ENCODE results near the gene SLC66A2.

Gene SLC66A2

GRCh38 chr18:79937103-79937860, 14.2 kb downstream of the SLC66A2 start:
- DNase-seq (ENCODE audit: low read depth): no peak

GRCh38 chr18:79936641-79937040, 14.8 kb downstream of the SLC66A2 start:
- DNase-seq (ENCODE audit: low read depth): no peak

- no peak for DNase-seq (ENCODE audit: low read depth)
Observed at GRCh38 chr18:79935925-79936324, 15.5 kb downstream of the SLC66A2 start.

DNA sequence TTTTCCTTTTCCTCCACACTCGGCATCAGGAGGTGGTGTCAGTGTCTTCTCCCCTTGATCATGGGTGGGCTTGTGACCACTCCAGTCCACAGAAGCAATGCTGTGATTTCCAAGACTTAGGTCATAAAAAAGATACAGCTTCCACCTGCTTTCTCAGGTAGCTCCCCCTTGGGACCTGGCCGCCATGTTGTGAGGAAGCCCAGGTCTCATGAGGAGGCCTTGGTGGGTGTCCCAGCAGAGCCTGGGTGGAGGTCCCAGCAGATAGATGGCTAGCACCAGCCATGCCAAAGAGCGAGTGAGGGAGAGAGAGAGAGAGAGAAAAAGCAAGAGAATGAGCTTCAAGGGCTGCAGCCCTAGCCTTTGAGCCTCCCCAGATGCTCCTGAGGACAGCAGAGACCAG, 16.0 kb downstream of the SLC66A2 start:
- no peak for DNase-seq (ENCODE audit: low read depth)

DNA sequence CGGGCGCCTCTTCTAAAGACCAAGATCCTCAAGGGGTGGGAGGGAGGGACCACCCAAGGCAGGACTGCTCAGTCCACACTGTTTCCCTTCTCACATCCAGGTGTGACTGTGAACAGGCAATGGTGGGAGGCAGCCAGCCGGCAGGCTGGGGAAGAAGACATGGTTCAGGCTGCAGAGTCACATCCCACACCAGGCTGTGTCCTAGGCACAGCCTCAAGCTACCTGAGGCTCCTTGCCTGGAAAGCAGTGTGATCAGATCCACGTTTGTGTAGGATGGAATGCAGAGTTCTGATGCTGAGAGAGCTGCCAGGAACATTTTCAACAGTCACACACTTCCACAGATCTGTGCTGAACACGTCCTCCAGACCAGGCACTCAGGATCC, 16.4 kb downstream of the SLC66A2 start:
- no peak for DNase-seq (ENCODE audit: low read depth)

- no peak for DNase-seq (ENCODE audit: low read depth)
Observed at GRCh38 chr18:79934311-79935097, 16.9 kb downstream of the SLC66A2 start.

DNA sequence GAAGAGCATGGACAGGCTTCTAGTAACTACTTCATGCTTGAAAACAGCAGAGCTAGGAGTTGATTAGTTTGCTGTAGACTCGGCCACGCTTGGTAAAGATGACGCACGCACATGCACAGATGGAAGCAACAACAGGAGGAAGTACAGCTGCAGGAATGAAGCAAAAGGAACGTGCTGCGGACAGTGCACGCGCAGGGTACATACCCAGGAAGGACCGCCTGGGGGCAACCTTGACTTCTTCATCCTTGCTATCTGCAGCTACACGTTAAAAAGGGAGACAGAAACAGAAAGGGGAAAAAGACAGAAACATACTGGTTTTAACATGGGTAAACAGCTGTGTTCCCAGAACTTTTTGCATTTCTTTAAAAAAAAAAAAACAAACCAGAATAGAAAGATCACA, 17.7 kb downstream of the SLC66A2 start:
- DNase-seq (ENCODE audit: low read depth): no peak

GRCh38 chr18:79932907-79933306, 18.5 kb downstream of the SLC66A2 start:
- no peak for DNase-seq (ENCODE audit: low read depth)

GRCh38 chr18:79931475-79931874, 20.0 kb downstream of the SLC66A2 start:
- no peak for DNase-seq (ENCODE audit: low read depth)

GRCh38 chr18:79930020-79930642, 21.3 kb downstream of the SLC66A2 start:
- DNase-seq (ENCODE audit: low read depth): no peak

GRCh38 chr18:79928563-79928960, 22.9 kb downstream of the SLC66A2 start:
- no peak for DNase-seq (ENCODE audit: low read depth)

GRCh38 chr18:79927607-79928562, 23.6 kb downstream of the SLC66A2 start:
- DNase-seq (ENCODE audit: low read depth): no peak

DNA sequence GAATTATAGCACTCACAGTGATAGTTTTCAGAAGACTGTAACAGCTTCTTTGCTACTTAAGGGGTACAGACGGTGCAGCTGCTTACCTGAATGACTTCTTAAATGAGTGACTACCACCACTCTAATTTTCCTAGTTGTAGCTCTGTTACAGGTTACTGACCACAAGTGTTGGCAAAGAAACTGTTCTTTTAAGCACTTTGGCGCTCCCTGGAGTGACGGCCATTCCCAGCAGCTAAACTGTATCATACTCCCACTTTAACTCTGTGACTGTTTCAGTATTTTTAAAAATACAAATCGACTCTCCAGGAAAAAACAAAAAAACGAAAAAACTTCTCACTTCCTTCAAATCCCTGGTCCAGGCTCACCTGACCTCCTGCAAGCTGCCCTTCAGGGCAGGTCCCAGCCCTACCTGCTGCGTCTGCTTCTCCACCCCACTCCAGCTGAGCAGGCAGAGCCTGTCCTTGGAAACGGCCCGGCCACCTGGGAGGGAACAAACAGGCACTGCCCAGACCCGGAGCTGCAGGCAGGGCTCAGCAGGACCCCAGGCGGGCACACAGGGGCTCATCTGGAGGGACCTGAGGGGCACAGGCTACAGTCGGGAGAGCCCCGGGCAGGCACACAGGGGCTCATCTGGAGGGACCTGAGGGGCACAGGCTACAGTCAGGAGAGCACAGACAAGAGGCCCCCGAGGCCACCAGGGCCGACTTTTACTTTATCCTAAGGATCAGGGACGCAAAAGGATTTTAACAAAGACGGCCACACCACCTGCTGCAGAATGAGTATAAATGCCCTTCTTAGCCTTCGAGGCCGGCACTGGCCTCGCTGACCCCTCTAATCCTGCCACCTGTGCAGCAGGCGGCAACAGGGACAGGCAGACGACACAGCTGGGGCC, 24.5 kb downstream of the SLC66A2 start:
- no peak for DNase-seq (ENCODE audit: low read depth)

- DNase-seq (ENCODE audit: low read depth): no peak
Observed at GRCh38 chr18:79926306-79926705, 25.1 kb downstream of the SLC66A2 start.

GRCh38 chr18:79924814-79925731, 26.4 kb downstream of the SLC66A2 start:
- no peak for DNase-seq (ENCODE audit: low read depth)

DNA sequence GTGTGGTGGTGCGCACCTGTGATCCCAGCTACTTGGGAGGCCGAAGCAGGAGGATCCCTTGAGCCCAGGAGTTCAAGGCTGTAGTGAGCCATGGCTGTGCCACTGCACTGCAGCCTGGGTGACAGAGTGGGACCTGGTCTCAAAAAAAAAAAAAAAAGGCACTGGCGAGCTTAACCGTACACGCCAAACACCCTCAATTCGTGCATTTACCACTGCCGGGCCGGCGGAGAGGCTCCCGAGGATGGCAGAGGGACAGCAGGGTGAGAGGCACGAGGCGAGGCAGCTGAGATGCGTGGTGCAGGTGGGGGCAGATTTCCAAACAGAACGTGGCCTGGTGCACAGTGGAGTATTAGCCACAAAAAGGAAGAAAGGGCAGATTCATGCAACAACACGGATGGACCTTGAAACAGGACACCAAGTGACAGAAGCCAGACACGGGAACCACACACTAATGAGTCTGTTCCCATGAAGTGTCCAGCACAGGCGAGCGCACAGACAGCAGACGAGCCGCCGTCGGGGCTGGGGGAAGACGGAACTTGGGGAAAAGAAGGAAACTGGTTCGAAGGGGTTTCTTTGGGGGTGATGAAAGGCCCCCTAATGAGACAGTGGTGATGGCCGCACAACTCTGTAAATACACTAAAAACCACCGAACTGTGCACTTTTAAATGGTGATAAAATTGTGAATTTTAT, 27.4 kb downstream of the SLC66A2 start:
- DNase-seq (ENCODE audit: low read depth): no peak

DNA sequence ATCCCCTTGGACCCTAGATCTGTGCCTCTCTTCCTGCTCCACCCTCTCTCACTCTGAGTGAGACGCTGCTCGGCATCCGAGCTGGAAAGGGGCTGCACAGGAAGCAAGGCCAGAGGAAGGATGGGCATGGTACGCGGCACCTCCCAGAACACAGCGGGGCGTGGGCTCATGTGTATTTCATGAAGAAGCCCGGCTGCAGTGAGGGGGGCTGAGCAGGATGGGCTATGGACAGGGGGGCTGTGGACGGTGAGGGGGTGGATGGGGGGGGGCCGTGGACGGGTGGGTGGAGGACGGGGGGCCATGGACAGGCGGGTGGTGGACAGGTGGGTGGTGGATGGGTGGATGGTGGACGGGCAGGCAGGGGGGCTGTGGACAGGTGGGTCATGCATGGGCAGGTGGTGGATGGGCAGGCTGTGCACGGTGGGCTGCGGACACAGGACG, 28.5 kb downstream of the SLC66A2 start:
- no peak for DNase-seq (ENCODE audit: low read depth)

- DNase-seq (ENCODE audit: low read depth): no peak
Observed at GRCh38 chr18:79921984-79922965, 29.2 kb downstream of the SLC66A2 start.
